Endothelial cell of umbilical vein (primary cell): ENCODE measurements around the gene ZNF462.

Source experiments
- EZH2 ChIP-seq: IDR thresholded peaks from 2 replicates; pipeline ENCODE4 v1.6.1; 2012; ENCODE audit warnings: borderline replicate concordance, low read depth, mild to moderate bottlenecking, moderate library complexity, low read length, inconsistent platforms; ENCODE audit not compliant: severe bottlenecking
- GATA2 ChIP-seq: IDR thresholded peaks from 2 replicates; pipeline ENCODE4 v1.7.0; 2011; ENCODE audit warnings: low read depth, mild to moderate bottlenecking, moderate library complexity, mixed read lengths, low read length; ENCODE audit not compliant: insufficient read length, insufficient read depth
- JUN ChIP-seq: IDR thresholded peaks from 2 replicates; pipeline ENCODE4 v1.6.1; 2011; ENCODE audit warnings: borderline replicate concordance, low read depth; ENCODE audit not compliant: insufficient read length, insufficient read depth
- MYC ChIP-seq: IDR thresholded peaks from one replicate; pipeline ENCODE4 v1.6.1; 2011; ENCODE audit warnings: mild to moderate bottlenecking, low read depth, low read length
- POLR2A ChIP-seq: IDR thresholded peaks from 2 replicates; pipeline ENCODE4 v1.6.1; 2012; ENCODE audit warnings: low read depth, mild to moderate bottlenecking, control low read depth, low read length
- POLR2AphosphoS5 ChIP-seq: IDR thresholded peaks from 2 replicates; pipeline ENCODE4 v1.6.1; 2012; ENCODE audit warnings: low read depth, mild to moderate bottlenecking, control low read depth, low read length, moderate library complexity; ENCODE audit not compliant: insufficient read depth
- TF ChIP-seq, protein P1 (sequence below), 2 donors: IDR thresholded peaks; 1 replicate in 1 of 2; 2 replicates in 1 of 2; pipeline ENCODE4 v1.5.1; 2011; ENCODE audit warnings: low read length in 2 of 2, mild to moderate bottlenecking in 2 of 2, moderate library complexity in 2 of 2, control low read depth in 1 of 2, inconsistent platforms in 1 of 2, low read depth in 1 of 2; ENCODE audit not compliant: insufficient read depth in 1 of 2; ENCODE audit errors: extremely low read depth in 1 of 2
- TF ChIP-seq, protein P2 (sequence below): IDR thresholded peaks from 2 replicates; pipeline ENCODE4 v1.6.1; 2011; ENCODE audit not compliant: insufficient read depth, insufficient read length

DNA sequence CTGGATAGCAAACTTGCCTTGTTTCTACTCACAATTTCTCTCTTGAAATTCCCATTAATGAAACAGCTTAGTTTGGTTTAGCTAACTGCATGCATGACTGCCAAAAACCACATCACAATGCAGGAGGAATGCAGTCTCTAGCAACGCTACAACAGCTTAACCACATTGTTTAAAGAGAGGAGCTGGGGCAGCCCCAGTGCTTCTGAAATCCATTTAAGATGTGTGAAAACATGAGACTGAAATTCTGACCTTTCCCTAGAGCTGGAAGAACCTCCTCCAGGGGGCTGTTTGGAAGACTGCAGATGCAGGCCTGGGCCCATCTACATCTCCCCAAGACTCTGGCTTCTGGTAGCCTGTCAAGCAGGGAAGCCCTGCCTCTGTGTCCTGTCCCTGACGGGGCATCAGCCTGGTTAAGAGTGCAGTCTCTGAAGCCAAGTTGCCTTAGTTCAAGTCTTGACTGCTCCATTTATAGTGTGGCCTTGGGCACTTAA lies 157.1 kb downstream of the ZNF462 start:
- TF ChIP-seq, protein P1, sequence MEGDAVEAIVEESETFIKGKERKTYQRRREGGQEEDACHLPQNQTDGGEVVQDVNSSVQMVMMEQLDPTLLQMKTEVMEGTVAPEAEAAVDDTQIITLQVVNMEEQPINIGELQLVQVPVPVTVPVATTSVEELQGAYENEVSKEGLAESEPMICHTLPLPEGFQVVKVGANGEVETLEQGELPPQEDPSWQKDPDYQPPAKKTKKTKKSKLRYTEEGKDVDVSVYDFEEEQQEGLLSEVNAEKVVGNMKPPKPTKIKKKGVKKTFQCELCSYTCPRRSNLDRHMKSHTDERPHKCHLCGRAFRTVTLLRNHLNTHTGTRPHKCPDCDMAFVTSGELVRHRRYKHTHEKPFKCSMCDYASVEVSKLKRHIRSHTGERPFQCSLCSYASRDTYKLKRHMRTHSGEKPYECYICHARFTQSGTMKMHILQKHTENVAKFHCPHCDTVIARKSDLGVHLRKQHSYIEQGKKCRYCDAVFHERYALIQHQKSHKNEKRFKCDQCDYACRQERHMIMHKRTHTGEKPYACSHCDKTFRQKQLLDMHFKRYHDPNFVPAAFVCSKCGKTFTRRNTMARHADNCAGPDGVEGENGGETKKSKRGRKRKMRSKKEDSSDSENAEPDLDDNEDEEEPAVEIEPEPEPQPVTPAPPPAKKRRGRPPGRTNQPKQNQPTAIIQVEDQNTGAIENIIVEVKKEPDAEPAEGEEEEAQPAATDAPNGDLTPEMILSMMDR (IDR thresholded peaks at IDR 0.05; ENCODE audit: extremely low read depth in 1 of 2, insufficient read depth in 1 of 2, low read depth in 1 of 2, low read length in 2 of 2): no peak
- TF ChIP-seq EZH2: no peak
- no peak for TF ChIP-seq MYC
- TF ChIP-seq, protein P2, sequence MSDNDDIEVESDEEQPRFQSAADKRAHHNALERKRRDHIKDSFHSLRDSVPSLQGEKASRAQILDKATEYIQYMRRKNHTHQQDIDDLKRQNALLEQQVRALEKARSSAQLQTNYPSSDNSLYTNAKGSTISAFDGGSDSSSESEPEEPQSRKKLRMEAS: no peak
- TF ChIP-seq POLR2A: no peak
- TF ChIP-seq GATA2: no peak
- no peak for TF ChIP-seq POLR2AphosphoS5
- TF ChIP-seq JUN: no peak
